Mucosa of gallbladder (tissue), 1 donor: ENCODE data around the gene RIPOR1. TPM values are rescaled to one million over a fixed set of nuclear protein-coding genes. Genes with fewer than 3 reads are reported as not detected.
"Not testable (repeated sequence)": the region's sequence is repeated elsewhere in the genome, so short reads cannot be mapped to it uniquely, and the experiment has no call there.

Source experiments
- DNase-seq: peaks from one replicate; pipeline ENCODE4 v3.0.0-alpha.2; 2020; ENCODE audit warnings: low spot score
- total RNA-seq: library from RNA; stranded (reverse); gene quantifications from one replicate; pipeline ENCODE4 v1.2.1, GENCODE V29; 2021
- donor health status: DM: no; HTN: no; CAD: no.

Gene RIPOR1, protein sequence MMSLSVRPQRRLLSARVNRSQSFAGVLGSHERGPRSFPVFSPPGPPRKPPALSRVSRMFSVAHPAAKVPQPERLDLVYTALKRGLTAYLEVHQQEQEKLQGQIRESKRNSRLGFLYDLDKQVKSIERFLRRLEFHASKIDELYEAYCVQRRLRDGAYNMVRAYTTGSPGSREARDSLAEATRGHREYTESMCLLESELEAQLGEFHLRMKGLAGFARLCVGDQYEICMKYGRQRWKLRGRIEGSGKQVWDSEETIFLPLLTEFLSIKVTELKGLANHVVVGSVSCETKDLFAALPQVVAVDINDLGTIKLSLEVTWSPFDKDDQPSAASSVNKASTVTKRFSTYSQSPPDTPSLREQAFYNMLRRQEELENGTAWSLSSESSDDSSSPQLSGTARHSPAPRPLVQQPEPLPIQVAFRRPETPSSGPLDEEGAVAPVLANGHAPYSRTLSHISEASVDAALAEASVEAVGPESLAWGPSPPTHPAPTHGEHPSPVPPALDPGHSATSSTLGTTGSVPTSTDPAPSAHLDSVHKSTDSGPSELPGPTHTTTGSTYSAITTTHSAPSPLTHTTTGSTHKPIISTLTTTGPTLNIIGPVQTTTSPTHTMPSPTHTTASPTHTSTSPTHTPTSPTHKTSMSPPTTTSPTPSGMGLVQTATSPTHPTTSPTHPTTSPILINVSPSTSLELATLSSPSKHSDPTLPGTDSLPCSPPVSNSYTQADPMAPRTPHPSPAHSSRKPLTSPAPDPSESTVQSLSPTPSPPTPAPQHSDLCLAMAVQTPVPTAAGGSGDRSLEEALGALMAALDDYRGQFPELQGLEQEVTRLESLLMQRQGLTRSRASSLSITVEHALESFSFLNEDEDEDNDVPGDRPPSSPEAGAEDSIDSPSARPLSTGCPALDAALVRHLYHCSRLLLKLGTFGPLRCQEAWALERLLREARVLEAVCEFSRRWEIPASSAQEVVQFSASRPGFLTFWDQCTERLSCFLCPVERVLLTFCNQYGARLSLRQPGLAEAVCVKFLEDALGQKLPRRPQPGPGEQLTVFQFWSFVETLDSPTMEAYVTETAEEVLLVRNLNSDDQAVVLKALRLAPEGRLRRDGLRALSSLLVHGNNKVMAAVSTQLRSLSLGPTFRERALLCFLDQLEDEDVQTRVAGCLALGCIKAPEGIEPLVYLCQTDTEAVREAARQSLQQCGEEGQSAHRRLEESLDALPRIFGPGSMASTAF
- 70.6 TPM for total RNA-seq

DNA sequence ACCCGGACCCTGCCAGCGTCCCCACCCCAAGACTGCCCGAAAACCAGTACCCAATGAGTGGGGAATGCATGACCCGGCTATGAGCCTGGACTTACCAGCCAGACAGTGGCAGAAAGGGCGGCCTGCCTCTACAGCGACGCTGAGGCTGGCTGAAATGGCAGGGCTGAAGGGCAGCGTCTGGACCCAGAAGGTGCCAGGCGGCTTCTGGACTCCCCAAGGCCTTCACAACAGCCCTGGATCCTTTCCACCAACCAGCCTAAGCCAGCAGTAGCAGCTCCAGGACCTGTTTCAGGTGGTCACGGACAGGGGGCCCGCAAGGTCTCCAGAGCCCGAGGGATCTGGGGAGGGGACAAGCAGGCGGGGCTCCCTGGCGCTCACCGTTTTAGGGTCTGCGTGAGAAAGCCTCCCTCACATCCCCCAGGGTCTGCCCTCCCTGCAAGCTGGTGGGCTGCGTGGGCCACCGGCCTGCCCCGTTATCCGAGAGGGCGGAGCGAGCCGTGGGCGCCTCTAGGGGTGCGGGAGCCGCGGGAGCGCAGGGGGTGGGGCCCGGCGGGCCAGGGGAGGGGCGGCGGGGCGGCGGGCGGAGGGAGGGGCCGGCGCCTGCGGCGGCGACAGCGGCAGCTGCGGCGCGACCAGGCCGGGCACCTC, at the start of gene RIPOR1:
Gene RIPOR1, plus strand, starts transcription at position 608 of the 648 bp plus-strand sequence. CDS start 9,618 bp downstream, outside the sequence.
- no peak for DNase-seq

DNA sequence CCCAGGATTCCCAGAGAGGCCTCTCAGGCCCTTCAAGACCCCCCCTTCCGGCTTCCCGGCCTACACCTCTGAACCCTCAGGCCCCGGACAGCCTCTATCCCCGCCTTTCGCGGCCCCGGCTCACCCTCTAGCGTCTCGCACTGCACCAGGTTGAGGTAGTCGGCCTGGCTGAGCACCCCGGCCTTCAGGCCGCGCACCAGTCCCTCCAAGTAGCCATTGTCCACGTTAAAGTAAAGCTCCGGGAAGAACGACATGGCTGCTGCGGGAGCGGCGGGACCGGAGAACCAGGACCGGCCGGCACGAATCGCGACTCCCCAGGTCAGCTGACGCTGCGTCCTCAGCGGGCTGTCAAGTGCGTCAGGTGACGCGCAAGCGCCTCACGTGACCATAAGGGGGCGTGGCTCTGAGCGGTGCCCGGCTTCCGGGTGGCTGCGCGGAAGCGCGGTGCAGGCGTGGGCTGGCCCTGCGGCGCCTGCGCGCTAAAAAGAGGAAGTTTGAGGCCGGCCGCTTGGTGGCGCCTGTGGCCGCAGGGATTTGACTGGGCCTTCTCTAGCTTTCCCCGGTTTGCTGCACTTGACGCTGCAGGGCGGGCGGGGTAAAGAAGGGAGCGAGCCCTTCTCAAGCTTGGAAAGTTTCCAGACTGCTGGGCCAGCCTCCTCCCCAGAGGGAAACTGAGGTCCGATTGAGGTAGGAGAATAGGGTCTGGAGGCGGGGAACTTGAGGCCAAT, 47.6 kb upstream of the RIPOR1 start, which contains the start of gene ATP6V0D1:
Gene ATP6V0D1, minus strand, starts transcription at position 325 of the 728 bp plus-strand sequence. Its CDS starts 71 bp downstream, at position 254.
- DNase-seq = peak; percentile 100

DNA sequence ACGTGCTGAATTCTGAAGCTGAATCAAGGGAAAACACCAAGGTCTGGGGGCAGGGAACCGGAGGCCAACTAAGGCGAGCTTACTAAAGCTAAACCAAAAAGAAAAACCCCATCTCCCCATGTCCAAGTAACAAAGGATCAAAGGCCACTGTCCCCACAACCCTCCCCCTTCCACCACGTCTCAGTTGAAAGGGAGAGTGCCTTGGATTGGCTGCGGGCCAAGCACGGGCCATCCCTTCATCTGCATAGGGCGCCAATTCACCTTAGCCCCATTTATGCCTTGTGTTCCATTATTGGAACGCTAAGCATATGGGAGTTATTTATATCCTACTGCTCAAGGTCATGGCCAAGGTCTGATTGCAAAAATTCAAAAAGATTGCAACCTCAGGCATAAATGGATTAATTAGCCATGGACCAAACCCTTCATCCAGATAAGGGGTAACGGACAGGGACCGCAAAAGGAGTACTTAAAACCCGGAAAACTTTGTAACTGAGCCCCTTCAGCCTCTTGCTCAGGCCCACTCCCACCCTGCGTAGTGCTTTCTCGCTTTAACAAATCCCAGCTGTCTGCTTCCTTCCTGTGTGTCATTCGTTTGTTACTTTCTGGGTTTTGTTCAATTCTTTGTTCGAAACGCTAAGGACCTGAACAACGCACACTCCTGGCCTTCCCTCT, 46.9 kb upstream of the RIPOR1 start:
- DNase-seq = peak; percentile 42

GRCh38 chr16:67482233-67482924, 46.2 kb upstream of the RIPOR1 start:
- no peak for DNase-seq

- no peak for DNase-seq
Observed at GRCh38 chr16:67483150-67483549, 45.5 kb upstream of the RIPOR1 start, which contains the start of gene AGRP. Gene AGRP, minus strand, starts transcription at chr16:67483547. Its CDS starts 149 bp downstream, at chr16:67483398.

GRCh38 chr16:67483731-67484525, 44.7 kb upstream of the RIPOR1 start:
- DNase-seq = no peak

- DNase-seq = no peak
Observed at GRCh38 chr16:67486805-67487204, 41.8 kb upstream of the RIPOR1 start.

DNA sequence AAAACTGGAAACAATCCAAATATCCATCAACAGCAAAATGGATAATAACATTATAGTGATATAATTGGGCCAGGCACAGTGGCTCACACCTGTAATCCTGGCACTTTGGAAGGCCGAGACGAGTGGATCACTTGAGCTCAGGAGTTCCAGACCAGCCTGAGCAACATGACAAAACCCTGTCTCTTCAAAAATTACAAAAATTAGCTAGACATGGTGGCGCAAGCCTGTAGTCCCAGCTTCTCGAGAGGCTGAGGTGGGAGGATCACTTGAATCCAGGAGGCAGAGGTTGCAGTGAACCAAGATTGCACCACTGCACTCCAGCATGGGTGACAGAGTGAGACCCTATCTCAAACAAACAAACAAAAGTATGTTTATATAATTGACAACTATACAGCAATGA, 41.1 kb upstream of the RIPOR1 start:
- not testable (repeated sequence) for DNase-seq

- no peak for DNase-seq
Observed at GRCh38 chr16:67489401-67490083, 39.1 kb upstream of the RIPOR1 start.

DNA sequence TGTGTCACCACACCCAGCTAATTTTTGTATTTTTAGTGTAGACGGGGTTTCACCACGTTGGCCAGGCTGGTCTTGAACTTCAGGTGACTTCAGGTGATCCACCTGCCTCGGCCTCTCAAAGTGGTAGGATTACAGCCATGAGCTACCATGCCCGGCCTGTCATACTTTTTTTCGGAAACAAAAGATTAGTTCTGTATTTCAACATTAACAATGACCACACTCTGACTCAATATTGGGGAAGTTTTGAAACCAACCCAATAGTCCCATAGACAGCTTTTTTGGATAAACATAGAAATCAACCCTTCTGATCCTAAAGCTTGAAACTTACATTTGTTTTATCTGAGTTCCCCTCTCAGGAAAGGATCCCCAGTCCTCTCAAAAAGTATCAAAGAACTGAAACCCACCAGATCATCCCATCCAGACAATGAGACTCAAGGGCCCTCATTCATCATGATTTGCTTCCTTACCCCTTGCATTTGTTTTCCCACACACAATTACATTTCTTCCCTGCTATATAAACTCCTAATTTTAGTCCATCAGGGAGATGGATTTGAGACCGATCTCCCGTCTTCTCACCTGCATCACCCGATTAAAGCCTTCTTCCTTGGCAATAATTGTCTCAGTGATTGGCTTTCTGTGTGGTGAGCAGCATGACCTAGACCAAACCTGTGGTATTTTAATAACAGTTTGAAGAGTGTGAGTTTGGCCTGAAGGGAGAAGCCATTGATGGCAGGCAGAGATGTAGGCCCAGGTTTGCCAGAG, 38.1 kb upstream of the RIPOR1 start:
- DNase-seq = no peak

GRCh38 chr16:67499106-67499505, 29.5 kb upstream of the RIPOR1 start:
- DNase-seq = no peak

DNA sequence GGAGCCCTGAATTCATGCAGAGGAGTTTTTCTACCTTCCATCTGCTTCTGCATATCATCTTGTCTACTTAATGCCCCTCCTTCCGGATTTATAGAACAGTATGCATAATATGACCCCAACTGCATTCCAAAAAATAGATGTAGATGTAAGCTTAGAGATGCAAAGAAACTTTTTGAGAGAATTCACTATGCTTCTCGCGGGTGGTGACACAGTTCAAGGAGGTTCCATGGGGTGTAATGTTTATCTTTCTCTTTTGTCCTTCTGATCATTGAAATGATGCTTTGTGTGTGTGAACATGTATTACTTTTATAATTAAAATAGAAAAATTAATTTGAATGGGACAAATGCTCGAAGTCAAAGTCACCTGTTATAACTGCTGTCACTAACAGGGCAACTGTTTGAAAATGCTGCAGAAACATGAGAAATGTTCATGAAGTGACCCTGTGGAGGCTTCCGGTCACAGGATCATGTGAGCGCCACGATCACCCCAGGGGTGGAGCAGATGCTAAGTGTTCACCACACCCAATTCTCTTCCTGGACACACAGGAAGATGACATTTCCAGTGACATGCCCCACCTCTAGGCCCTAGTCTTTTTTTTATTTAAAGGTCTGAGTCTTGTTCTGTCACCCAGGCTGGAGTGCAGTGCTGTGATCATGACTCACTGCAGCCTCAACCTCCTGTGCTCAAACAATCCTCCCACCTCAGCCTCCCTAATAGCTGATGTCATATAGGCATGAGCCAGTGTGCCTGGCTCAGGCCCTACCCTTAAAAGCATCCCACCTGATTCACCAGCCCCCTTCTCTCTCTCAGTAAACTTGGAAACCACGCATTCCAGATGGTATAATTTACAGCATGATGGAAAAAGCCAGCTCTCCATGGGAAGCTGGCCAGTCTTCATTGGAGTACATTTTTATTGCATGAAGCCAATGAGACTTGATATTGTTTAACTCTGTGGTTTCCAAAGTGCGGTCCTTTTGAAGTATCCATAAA, 24.3 kb upstream of the RIPOR1 start:
- no peak for DNase-seq

- no peak for DNase-seq
Observed at GRCh38 chr16:67506468-67506867, 22.2 kb upstream of the RIPOR1 start.

DNA sequence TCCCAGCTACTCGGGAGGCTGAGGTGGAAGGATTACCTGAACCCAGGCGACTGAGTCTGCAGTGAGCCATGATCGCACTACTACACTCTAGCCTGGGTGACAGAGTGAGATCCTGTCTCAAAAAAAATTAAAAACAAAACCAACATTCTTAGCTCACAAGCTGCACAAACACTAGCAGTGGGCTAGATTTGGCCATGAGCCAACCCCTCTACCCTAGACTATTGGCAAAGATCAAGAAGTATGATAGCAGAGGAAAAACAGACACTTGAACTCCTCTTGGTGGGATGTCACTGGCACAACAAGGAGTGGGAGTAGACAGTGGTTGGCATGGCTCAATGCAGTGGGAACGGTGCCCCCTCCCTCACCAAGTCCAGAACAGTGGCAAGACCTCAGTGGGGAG, 19.6 kb upstream of the RIPOR1 start:
- no peak for DNase-seq

DNA sequence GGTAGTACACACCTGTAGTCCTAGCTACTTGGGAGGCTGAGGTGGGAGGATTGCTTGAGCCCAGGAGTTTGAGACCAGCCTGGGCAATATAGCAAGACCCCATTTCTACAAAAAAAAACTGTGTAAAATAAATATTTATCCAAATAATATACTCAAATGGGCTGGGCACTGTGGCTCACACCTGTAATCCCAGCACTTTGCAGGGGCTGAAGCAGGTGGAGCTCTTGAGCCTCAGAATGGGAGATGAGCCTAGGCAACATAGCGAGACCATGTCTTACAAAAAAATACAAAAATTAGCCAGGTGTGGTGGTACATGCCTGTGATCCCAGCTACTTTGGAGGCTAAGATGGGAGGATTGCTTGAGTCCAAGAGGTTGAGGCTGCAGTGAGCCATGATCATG, 14.7 kb upstream of the RIPOR1 start:
- not testable (repeated sequence) for DNase-seq

DNA sequence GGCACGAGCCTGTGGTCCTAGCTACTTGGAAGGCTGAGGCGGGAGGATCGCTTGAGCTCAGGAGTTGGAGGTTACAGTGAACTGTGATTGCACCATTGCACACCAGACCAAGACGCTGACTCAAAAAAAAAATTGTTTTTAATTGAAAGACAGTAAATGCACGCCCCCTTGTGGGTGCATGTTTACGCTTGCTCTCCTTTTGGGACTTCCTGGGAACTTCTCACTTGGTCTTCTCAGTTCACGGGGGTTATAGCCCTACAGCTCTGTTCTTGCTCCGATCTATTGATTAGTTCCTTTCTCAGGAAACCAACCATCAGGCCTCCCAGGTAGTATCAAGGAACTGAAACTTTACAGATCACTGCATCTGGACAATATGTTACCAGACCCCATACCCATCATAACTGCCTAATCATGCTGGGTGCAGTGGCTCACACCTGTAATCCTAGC, 14.2 kb upstream of the RIPOR1 start:
- peak; percentile 87 for DNase-seq
